Stimulated activated naive CD4-positive, alpha-beta T cell (primary cell): Measurements from ENCODE around the gene COL8A1.

Source experiments
- DNase-seq, 6 experiments: peaks; one replicate each; lab custom pipeline; 2025; lab: John Stamatoyannopoulos, UW

The COL8A1 gene

DNA sequence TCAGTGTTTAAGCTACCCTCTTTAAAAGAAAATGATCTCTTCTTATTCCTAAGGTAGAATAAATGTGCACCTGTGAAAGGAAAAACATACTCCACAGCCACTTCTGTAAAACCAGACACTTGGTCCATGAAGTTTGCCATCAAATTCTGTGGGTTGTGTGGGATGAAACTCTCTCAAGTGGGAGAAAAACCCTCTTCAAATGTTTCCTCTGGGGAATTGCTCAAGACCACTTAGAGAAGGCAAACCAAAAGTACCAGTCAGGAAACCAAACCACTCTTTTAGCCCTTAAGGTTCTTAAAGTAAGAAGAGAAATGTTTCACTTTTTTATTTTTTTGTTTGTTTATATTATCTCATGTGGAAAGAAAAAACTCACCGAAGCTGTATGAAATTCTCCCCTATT is 1.2 kb downstream of the COL8A1 start:
- DNase-seq: no peak

DNA sequence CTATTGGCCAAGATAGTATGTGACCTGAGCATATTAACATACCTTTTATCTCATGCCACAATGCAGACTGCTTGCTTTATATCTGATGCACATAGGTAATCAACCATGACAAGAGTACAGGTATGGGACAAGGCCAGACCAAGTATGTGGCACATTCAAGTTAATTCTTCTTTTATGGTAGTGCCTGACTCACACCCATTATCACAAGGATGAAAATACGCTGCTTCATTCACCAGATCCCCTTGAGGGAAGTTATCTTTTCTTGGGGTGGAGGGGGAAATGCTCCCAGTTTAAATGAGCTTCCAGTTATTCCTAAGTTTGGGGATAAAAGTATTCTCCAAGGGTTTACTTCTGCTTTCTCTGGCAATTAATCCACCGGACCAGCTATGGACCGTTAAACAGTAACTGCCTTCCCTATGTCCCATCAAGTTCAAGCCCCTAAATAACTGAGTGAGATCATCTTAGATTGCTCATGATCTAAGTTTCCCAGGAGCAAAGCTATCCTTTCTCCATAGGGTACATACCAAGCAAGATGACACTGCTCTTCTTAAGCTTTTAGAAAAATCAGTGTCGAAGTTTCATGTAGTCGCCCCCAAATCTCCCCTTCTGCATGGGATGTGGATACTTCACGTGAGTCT is 1.9 kb downstream of the COL8A1 start:
- no peak for DNase-seq

DNA sequence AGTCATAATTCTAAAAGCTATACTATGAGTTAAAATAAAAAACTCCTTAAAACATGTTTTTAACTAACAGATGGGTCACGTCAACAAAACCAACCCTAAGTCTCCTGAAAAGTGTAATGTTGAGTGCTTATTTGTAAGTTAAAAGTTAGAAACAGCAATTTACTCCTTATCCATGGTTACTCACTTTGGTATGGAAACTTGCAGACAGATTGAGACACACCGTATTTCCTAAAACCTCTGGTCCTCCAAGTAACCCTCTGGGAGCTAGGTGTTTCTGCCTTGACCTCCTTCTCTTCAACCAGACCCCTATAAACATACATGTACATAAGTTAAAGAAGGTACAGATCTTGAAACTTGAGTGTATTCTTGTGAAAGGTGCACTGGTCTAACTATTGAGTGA is 3.1 kb downstream of the COL8A1 start:
- no peak for DNase-seq

DNA sequence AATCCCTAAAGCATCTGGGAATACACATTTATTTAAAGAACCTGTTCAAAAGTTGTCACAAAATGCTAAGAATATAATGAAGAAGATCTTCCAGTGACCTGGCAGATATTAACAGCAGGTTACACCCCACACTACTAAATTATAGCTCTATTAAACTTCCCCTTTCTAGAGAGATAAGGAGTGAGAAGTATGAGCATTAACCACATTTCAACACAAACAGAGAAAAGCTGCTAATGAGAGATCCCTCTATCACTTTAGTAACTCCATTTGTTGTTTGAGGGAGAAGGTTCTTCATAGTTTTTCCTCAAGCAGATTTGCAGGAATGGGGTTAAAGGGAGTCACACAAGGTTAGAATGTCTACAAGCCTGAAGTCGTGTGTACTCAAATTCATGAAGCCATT is 3.6 kb downstream of the COL8A1 start:
- DNase-seq: no peak

DNA sequence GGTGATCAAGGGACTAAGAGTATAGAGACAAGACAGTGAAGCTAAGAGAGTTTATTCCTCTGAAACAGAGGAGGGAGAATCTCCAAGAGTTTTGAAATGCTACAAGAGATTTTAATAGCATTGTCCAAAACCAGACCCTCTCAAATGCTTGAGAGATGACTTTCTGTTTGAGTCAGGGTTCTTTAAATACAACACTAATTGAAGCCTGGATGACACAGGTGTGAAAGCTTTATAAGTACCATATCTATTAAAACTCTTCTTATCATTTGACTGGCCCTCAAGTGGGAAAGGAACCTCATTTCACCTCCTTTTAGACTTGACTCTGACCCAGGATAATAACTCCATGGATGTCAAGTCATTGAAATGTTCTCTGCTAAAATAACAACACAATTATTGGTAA is 5.6 kb downstream of the COL8A1 start:
- no peak for DNase-seq

DNA sequence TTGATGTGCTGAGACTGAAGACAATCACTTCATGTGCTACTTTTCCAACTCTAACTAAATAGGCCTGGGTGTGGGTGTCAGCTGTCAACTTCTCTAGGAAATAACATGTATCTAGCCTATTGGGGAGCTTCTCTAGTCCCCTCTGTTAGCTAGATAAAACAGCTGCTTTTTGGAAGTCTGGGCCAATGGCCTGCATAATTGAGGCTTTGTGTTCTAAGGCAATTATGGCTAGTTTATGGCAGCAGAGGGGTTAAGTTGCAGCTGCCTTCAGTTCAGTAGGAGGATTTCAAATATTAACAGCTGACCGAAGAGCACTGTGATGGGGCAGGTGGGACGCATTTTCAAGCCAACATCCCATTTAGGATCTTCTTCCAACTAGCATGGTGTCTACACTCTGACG is 6.4 kb downstream of the COL8A1 start:
- no peak for DNase-seq

DNA sequence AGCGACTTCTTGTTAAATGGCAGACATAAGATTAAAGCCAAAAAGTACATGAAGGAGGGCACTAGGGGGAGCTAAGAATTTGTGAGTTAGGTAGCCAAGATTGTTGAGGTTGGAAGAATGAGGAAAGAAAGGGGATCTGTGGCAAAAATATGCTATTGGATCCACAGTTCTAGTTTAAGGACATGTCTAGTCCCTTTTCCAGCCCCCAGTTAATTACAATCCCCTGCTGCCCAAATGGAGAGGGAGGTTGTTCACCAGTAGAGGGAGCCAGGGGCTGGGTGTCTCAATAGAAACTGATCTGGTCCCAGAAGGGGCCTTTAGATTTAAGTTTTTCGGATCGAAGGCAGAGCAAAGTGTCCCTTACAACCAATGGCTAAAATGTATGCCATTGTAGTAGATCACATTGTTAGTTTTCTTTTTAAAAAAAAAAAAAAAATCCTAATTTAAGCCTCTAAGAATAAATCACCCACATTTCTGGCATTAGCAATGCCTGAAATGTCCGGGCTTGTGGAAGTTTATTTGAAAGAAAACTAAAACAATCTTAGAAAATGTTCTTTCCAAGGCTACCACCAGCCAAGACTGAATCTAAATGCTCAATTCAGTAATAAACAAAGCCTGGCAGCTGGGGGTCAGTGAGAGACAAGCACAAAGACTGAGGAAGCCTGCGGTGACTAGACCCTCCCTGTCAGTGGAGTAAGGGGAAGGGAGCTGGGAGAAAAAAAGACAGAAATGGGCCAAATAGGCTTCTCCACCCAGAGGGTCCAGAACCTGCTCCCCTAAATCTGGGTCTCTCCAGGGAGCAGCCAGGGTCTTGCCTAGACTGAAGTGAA is 7.1 kb downstream of the COL8A1 start:
- no peak for DNase-seq

DNA sequence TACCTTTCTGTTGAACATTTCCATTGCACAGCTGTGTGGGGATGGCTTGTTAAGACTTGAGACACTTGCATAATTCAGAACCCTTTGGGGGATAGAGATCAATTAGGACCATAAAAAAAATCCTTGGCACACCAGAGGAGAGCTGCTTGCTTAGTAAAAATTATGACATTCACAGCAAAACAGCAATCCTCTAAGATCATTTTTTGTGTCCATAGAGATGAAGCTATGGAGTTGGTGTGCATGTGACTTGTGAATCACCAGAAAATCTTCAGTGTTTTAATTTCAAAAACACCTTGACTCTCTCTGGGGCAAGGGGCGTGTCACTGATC is 7.7 kb downstream of the COL8A1 start:
- DNase-seq: no peak

DNA sequence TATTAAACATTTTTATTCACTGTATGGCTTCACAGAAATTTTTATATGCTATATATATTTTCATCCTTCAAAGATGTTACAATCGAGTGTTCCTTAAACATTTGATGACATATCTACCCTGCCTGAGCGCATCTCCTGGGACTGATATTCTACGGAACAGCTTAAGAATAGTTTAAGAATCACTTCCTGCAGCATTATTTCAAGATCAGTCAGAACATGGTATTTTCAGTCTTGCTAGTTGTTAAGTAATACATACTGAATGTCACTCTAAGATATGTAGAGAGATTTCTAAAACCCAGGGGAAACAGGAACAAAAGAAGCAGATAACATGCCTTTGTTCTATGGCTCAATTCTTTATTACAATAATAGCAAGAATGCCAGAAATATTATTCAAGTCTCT is 8.7 kb downstream of the COL8A1 start:
- no peak for DNase-seq

DNA sequence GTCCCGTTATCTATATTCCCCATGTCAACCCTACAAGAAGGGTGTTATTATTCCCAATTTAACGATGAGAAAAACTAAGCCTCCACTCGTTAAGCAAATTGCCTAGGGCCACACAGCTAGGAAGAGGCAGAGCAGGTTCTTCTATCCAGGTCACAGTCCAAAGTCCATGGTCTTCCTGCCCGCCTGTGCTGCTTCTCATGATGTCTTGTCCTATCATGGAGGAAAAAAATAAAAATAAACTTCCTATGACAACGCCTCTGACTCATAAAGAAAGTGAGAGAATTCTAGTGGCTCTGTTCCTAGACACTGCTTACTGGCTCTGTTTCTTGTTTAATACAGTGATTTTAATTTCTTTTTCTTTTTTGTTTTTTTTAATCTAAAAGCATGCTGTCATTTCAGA is 9.7 kb downstream of the COL8A1 start:
- DNase-seq: no peak

DNA sequence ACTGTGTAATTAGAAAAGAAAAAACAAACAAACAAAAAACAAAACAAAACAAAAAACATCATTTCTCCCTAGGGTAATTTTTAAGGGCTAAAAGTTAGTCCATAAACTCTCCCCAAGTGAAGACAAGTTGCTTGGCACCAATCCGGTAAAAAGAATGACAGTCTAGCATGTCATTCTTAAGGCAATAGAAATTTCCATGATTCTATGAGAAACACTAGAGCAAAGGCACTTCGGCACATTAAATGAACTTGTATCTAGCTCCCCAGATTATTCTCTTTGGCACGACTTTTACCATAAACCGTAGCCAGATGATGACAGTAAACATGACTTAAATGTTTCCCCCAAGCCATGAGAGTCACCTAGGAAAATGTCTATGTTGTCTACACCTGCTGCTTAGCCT is 10.1 kb downstream of the COL8A1 start:
- no peak for DNase-seq

DNA sequence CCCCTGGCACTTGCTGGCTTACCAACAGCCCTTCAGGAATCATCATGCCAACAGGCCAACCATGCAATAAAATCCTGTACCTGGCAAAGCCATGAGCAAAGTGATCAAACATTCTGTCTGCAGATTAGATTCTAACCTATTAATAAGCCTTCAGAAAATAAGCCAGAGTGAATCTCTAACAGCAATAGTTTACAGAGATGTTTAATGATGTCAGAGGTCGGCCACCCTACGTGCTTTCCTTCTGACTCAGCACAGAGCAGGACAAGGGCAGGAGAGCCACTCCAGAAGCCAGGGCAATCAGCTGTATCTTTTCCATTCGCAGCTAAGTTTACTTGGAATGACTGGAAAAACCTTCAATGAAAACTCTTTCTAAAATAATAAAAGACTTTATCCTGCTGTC is 13.1 kb downstream of the COL8A1 start:
- no peak for DNase-seq

DNA sequence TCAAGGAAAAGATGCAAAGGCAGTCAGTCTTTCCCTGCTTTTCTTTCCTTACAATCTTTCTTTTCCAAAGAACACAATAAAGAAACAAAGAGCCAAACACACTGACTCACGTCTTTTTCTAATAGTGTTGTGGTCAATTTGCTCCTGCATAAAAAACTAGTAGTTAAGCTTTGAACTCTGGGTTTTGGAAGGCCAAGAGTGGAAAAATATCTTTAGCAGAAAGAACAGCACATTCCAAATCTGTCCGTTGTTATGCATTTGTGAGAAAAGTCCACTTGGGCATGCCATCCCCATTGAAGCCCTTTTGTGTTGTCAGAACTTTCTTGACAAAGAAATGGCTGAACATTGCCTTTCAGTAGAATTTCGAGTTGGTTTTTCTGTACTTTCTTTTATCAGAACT is 18.2 kb downstream of the COL8A1 start:
- no peak for DNase-seq

DNA sequence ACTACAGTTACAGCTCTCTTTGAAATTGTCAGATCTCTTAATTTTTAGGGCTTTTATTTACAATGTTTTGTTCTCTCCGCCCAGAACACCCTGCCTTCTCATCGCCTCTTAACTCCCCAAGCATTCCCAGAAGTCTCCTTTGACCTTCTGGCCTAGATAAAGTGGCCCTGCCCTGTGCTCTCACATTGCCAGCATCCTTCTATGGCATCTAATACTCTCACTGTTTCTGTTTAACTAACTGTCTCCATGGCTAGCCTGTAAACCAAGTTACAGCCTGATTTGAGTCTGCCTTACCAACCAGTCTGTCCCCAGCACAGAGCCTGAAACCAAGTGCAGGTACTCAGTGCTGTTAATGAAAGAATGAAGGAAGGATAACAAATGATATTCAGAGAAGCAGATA is 19.9 kb downstream of the COL8A1 start:
- no peak for DNase-seq

DNA sequence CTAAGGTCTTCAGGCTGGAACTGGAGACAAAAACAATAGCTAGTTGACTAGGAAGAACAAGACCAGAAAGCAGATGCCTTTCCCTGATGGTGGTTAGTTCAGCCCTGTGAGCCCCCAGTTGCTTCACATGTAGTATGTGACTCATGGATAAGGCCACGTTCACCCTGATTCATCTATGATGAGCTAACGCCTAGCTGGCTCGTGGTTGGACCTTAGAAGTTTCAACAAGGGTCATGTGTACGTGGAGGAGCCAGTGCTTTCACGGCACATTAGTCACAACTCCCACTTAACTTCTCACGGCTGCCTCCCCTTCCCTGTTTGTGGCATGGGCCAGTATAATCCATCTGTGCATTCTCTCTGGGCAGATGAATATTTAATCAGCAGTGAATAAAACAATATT is 20.6 kb downstream of the COL8A1 start:
- DNase-seq: no peak

DNA sequence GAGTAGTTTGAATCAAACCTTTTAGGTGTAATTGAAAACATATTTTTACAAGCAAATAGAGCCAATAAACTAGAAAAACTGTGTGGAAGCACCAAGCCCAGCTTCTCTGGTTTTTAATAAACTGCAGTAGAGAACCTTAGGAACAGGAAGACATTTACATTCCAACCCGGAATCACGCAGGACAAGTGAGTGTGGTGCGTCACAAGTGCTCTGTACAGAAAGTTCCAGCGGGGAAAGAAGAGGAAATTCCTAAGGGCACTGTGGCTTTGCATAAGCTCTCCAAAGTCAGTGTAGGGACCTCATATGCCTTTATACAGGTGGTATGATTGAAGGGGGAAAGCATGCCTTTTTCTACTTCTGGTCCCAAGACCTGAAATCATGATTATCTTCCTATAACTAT is 21.6 kb downstream of the COL8A1 start:
- DNase-seq: no peak

DNA sequence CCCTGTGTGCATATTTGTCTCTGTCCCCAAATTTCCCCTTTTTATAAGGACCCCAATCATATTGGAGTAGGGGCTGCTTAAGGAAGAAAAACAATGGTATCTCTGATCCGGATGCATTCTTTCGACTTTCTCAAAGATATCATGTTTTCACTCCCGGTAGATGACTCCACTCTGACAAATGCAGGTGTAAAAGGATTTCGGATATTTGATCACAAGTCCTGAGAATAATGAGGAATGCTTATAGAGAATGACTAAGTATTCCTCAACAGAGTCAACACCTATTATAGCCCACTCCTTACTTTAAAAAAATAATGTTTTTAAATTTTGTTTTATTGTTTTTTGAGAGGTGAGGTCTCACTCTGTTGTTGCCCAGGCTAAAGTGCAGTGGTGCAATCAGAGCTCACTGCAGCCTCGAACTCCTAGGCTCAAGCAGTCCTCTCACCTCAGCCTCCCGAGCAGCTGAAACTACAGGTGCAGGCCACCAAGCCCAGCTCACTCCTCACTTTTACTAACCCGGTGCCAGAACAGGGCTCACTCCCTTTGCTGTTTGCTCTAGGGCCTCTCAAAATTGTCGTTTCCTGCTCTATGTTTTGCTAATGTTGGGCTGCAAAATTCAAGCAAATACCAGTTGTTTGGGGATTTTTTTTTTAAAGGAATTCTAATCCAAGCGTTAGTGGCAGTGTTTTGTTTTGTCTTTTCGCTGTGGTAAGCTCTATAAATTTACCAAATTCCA is 24.6 kb downstream of the COL8A1 start:
- DNase-seq: no peak

DNA sequence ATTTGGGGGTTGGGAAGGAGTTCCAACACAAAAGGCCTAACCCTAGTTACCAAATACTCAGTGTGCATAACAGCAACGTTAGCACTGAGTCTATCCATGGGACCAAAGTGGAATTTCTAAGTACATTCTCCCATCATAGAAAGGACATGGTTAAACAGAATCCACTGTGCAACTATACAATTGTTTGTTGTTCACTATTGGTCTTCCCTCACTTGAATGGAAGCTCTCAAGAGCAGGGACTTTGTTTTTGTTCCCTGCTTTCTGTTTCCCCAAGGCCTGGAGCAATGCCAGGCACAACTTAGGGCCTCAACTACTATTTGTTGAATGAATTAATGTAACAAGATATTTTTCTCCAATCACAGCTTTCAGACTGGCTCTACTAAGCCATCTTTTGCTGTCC is 25.6 kb downstream of the COL8A1 start:
- DNase-seq: no peak

DNA sequence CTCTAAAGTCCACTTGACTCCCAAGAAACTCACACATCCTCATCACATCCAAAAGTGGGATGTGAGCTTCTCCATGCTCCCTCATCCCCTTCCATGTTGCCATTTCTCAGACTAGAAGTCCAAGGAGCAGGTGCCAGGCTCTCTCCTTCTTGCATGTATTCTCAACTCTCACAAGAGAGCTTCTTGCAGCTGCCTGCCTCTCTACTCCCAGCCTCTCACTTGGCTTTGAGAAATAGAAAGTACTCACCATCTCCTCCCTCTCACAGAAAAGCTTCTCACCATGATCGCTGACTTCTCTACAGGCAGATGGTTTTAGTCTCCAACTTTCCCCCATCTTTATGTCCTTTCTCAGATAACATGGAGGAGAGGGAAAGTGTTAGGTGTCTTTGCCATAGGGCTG is 26.6 kb downstream of the COL8A1 start:
- DNase-seq: no peak

DNA sequence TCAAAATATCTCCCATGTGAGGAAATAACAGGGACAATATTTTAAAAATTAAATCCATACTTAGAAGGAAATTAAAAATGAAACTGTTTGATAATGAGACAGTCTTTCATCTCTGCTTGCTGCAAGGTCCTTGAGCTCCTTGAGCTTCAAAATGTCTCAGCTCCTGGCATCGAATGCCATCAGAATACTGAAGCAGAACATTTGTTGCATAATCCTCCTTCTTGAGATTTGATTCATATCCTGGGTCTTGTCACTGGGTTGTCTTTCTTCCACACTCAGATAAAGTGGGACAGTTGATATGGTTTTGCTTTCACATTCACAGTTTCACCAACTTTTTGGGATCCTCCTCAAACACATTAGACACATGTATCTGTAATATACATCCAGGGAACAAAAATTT is 27.8 kb downstream of the COL8A1 start:
- no peak for DNase-seq

DNA sequence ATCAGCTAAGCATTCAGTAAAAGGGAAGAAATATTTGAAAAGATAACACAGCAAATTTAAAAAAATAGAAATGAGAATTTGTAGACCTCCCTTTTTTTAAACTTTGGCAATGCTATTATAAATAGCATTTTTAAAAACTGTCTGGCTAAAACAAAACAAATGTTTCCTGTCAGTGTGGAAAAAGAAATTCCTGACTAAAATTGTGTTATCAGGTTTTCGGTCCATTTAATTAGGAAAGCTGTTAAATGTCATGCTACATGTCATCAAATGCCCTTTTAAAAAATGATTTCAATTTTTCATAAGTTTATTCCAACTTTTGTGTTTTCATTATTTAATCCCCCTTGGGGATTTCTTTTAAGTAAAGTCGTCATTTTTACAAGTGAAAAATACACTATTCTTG is 29.6 kb downstream of the COL8A1 start:
- DNase-seq: no peak

DNA sequence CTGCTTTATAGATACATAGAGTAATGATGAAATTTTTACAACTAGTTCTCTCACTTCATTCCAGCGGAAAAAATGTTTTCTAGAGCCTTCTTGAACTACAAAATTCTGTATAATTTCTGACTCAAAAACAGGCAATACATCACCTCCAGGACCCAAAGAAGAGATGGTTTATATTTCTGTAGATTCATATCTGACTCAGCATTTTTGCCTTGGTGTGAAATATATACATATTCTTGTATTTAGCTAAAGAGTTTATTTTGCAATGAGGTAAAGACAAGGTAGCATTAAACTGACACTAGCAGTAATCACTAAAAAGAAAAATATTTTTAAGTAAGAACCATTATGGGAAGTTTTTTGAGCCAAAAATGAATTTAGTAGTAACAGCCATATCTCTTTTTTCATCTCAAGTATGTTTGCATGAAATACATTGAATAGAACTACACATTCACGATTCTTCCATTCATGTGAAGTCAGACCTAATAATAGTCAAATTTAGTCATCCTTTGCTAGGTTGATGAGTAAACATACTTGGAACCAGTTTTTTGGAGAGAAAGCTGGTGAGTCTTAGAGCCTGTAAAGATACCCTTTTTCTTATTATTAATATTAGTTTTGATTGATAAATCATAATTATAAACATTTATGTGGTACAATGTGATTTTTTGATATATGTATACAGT is 31.6 kb downstream of the COL8A1 start:
- DNase-seq: no peak

DNA sequence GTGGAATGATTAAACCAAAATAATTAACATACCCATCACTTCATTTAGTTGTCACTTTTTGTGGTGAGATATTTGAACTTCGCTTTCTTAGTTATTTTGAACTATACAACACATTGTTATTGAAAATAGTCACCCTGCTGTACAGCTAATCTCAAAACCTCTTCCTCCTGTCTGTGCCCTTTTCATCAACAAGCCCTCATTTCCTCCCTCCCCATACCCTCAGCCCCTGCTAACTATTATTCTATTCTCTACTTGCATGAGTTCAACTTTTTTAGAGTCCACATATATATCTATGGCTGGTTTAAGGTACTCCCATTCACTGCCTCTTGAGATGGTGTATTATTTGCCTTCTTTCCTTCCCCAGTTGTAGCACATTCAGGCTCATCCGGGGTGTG is 32.2 kb downstream of the COL8A1 start:
- DNase-seq: no peak
